GM18951 (cell line): ENCODE data around the gene DNASE1L3.

Experiments used
- POLR2A ChIP-seq: IDR thresholded peaks from 4 replicates; pipeline ENCODE4 v1.6.1; 2011; ENCODE audit warnings: mild to moderate bottlenecking; ENCODE audit not compliant: insufficient read length, insufficient read depth; ENCODE audit errors: extremely low read depth
- in situ Hi-C: fragments of 300-500 bp; cut with MboI; formaldehyde crosslinking; loops from one replicate; pipeline ENCODE4 v1.12.0; 2022; ENCODE audit warnings: low sequenced_read_pairs, mixed read lengths, inconsistent platforms; ENCODE audit not compliant: unreplicated experiment

DNASE1L3 gene

DNA sequence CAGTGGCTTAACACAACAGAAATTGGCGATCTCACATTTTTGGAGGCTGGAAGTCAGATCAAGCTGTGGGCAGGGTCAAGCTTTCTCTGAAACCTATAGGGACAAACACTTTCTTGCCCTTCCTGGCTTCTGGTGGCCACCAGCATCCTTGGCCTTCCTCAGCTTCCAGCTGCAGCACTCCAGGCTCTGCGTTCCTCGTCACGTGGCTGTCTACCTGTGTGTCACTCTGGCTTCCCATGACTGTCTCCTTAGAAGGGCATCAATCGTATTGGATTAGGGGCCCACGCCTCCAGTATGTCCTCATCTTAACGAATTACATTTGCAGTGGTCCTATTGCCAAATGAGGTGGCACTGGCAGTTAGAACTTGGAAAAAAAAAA, 25.8 kb downstream of the DNASE1L3 start:
- no peak for TF ChIP-seq POLR2A
- in situ Hi-C loops: loop anchor here (5.0 to 25.0 kb wide), 2 partner anchors 117 to 352 kb away; partner anchors contain the start of gene ACOX2

- in situ Hi-C loops: loop anchor here (5.0 to 25.0 kb wide), 2 partner anchors 118 to 353 kb away; partner anchors contain the start of gene ACOX2
- TF ChIP-seq POLR2A: no peak
Observed at GRCh38 chr3:58184309-58184981, 26.3 kb downstream of the DNASE1L3 start.

- no peak for TF ChIP-seq POLR2A
- in situ Hi-C loops: loop anchor here (5.0 to 25.0 kb wide), 2 partner anchors 118 to 353 kb away; partner anchors contain the start of gene ACOX2
Observed at GRCh38 chr3:58183891-58184290, 26.9 kb downstream of the DNASE1L3 start.

DNA sequence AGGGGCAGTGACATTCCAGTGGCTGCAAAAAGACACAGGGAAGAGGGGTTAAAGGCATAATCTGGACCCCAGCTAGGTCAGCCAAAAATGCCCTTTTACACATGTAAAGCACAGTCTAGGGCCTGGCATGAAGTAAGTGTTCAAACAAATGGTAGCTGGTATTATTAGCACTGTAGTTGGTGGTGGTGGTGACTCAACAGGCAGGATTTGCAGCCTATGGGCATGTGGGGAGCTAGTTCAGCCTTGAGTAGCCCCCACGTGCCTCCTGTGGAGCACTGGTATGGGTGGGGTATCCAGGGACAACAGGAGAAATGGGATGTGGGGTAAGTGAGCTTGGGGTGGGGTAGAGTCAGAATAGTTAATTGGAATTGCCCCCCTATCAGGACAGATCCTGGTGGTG, 27.6 kb downstream of the DNASE1L3 start:
- in situ Hi-C loops: loop anchor here (5.0 to 25.0 kb wide), 2 partner anchors 119 to 354 kb away; partner anchors contain the start of gene ACOX2

GRCh38 chr3:58180940-58181587, 29.7 kb downstream of the DNASE1L3 start:
- in situ Hi-C loops: loop anchor here (5.0 to 25.0 kb wide), 2 partner anchors 121 to 356 kb away; partner anchors contain the start of gene ACOX2
- TF ChIP-seq POLR2A: no peak

More for the DNA sequence above, 27.6 kb downstream of the DNASE1L3 start:
- TF ChIP-seq POLR2A: no peak

DNA sequence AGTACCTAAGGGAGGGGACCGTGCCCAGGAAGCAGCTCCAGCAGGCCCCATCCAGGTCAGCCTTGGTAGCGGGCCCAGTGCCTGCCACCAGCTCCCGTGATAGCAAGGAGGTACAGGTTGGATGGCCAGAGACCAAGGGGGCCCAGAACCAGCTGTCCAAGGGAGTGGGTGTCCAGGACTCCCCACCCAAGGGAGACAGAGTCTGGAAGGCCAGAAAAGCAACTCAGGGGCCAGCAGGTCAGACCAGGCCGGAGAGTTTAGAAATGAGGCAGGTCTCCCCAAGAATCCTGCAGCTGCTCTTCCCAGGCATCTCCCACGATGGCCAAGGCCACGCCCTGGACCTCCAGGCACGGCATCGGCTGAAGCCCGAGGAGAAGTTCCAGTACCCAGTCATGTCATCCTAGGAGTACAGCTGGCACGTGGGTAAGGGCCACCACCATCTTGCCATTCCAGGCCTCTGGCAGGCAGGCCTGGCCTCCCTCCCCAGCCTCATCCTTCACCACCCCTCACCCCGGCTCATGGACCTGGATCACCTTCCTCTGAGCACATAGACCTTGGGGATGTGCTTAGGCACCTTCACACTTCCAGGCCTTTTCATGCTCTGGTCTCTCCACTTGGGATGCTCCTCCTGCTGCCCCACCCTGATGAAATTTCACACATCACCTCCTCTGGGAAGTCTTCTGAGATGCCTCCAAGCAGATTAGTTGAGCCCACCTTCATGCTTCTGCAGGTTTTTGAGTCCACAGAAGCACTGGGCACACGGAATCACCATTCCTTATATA, 30.5 kb downstream of the DNASE1L3 start:
- no peak for TF ChIP-seq POLR2A
- in situ Hi-C loops: loop anchor here (5.0 to 25.0 kb wide), 2 partner anchors 122 to 357 kb away; partner anchors contain the start of gene ACOX2

DNA sequence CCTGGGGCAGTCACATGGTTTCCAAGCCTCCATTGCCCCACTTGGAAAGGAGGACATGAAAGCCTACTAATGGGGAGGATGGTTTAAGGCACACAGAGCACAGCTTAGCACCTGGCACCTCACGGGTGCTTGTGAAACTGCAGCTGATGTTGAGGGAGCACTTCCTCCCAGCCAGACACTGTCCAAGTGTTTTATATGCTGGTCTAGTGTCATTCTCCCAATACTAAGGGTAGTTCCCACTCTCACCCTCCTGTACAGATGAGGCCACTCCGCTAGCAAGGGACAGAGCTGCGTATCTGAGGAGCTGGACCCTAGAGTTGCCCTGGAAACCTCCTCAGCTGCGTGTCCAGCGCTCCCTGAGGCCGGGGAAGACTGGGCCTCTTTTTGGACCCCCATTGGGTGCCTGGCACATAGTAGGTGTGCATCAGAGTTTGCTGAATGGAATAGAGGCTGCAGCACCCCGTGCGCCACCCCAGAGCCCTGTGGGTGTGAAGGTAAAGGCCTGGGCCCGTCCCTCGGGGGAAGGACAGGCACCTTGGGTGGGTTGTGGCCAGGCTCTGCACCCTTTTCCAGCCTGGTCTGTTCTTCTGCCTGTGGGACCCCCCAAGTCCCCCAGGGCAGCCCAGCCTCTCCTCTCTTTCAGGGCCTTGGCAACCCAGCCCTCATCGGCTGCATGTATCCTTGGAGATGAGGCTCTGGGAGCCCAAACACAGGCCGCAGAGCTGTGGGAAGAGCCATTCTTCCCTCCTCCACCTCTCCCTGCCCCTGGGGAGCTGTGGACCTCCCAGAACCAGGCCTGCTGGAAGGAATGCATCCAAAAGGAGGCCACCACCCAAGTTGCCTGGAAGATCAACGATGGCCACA, 31.3 kb downstream of the DNASE1L3 start:
- TF ChIP-seq POLR2A: no peak
- in situ Hi-C loops: loop anchor here (5.0 to 25.0 kb wide), 3 partner anchors 123 to 358 kb away; partner anchors contain the start of gene ACOX2

DNA sequence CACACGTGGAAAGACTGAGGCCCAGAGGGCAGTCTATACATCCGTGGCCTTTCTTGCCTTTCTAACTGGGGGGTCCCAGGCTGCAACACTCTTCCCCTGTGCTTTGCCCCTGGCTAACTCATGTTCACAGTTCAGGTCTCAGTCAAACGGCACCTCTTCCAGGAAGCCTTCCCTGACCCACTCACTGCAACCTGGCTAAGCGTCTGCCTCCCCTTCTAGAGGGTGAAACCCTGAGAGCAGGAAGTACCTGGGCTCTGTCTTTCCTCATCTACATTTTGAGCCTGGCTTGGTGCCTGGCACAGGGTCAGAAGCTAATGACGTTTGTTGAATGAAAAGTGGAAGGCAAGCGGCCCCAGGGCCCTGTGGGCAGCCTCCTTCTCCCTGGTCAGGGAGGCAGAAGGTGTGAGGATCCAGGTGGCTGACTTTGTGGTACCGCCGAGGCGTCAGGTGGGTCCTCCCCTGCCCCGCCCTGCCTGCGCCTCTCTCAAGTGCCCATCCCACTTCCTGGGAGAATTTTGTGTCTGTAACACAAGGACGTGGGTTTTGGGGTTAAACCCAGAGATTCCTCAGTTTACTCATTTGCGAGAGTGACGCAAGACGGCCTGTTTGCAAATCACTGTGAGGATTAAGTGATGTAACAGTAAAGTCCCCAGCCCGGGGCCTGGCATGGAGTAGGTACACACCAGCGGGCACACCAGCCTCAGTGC, 32.1 kb downstream of the DNASE1L3 start:
- TF ChIP-seq POLR2A: no peak
- in situ Hi-C loops: loop anchor here (10.0 to 25.0 kb wide), 2 partner anchors 164 to 359 kb away; partner anchors contain the start of gene ACOX2

DNA sequence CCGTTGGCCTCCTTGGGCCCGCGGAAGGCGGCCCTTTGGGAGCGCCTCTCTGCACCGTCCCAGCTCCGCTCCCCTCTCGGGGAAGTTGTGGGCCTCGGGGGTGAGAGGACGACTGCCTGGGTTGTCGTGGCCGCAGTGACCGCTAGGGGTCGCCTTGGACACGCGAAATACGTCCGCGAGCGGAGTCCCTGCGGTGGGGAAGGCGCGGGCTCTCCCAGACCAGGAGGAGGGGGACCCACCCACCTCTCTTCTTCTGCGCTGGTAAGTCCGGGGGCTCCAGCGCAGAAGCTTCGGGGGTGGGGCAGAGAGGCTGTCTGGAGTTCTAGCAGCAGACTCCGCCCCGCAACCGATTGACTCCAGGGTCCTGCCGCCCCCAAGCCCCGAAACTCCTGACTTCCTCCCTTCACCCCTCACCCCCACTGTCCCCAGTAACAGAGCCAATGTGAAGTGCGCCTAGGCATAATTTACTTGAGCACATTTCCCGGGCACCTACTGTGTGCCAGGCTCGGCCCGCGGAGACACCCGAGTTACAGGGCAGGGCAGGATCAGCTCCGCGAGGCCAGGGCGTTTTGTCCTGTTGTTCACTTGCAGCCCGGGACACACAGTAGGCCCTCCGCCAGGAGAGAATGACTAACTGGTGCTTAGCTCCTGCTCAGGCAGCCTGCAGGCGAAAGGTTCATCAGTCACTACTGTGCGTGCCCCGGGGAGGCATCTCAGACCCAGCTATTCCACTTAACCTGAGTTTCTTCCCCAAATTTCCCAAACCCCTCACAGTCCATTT, 32.8 kb downstream of the DNASE1L3 start:
- TF ChIP-seq POLR2A: no peak
- in situ Hi-C loops: loop anchor here (10.0 to 25.0 kb wide), 2 partner anchors 163 to 359 kb away; partner anchors contain the start of gene ACOX2

DNA sequence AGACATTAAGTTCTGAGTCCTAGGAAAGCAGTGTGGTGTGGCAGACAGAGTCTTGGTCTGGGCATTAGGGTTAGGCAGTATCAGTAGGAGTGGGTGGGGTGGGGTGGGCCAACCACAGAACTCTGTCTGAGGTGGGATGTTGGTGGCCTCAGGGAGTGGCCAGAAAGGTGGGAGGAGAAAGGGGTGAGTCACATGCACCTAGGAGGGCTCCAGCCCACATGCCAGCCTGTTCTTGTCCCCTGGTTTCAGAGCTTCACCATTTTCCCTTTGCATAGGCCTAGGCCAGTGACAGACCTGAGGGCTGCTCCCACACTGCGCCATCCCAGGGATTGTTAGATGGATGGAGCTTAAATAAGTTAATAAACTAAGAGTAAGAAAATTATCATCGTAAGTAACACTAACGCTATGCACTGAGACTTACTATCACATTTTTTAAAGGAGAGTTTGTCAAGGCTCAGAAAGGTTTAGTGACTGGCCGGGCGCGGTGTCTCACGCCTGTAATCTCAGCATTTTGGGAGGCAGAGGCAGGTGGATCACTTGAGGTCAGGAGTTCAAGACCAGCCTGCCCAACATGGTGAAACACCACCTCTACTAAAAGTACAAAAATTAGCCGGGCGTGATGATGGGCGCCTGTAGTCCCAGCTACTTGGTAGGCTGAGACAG, 33.8 kb downstream of the DNASE1L3 start:
- in situ Hi-C loops: loop anchor here (10.0 to 25.0 kb wide), 2 partner anchors 162 to 360 kb away; partner anchors contain the start of gene ACOX2
- no peak for TF ChIP-seq POLR2A
